H1 (cell line): ENCODE data around the gene FRMD3.
"Not testable (repeated sequence)": the region's sequence is repeated elsewhere in the genome, so short reads cannot be mapped to it uniquely, and the experiment has no call there.

ENCODE experiments used
- CTCF ChIP-seq, 3 experiments: IDR thresholded peaks; 1 replicate in 2 of 3; 2 replicates in 1 of 3; pipeline versions ENCODE4 v1.5.1 to v1.6.1; 2011; ENCODE audit warnings: low read length in 3 of 3, mild to moderate bottlenecking in 3 of 3, inconsistent platforms in 2 of 3, low read depth in 1 of 3, moderate library complexity in 1 of 3; ENCODE audit not compliant: insufficient read depth in 1 of 3; ENCODE audit errors: control extremely low read depth in 1 of 3
- EZH2 ChIP-seq: fragments of 200-600 bp; sonication (generic); IDR thresholded peaks from 2 replicates; pipeline ENCODE4 v1.7.1; 2012; ENCODE audit warnings: low read depth, mild to moderate bottlenecking, moderate library complexity, low read length, inconsistent platforms; ENCODE audit not compliant: severe bottlenecking
- MAFK ChIP-seq: IDR thresholded peaks from 2 replicates; pipeline ENCODE4 v1.6.1; 2012; ENCODE audit warnings: low read depth, mild to moderate bottlenecking, improper control_type of control experiment, low read length
- POLR2A ChIP-seq, 2 experiments: IDR thresholded peaks; 1 replicate in 1 of 2; 2 replicates in 1 of 2; pipeline ENCODE4 v1.6.1; 2011; ENCODE audit warnings: low read depth in 2 of 2, low read length in 2 of 2, mild to moderate bottlenecking in 2 of 2; ENCODE audit errors: control extremely low read depth in 1 of 2
- RAD21 ChIP-seq, 2 experiments: IDR thresholded peaks in 1 of 2; conservative IDR thresholded peaks in 1 of 2; 2 replicates each; pipeline ENCODE4 v1.6.1; 2011; ENCODE audit warnings: low read depth in 2 of 2, low read length in 2 of 2, improper control_type of control experiment in 1 of 2, inconsistent platforms in 1 of 2, mild to moderate bottlenecking in 1 of 2, moderate library complexity in 1 of 2
- SP1 ChIP-seq: IDR thresholded peaks from 2 replicates; pipeline ENCODE4 v1.6.1; 2011; ENCODE audit warnings: low read depth, low read length
- SP2 ChIP-seq: IDR thresholded peaks from 2 replicates; pipeline ENCODE4 v1.6.1; 2012; ENCODE audit warnings: mild to moderate bottlenecking, low read length, inconsistent platforms

- TF ChIP-seq CTCF (IDR thresholded peaks at IDR 0.05; ENCODE audit: control extremely low read depth in 1 of 3, insufficient read depth in 1 of 3, low read depth in 1 of 3, low read length in 3 of 3); SP1; RAD21 (IDR thresholded peaks at IDR 0.05 in 1 of 2, conservative IDR thresholded peaks at IDR 0.05 in 1 of 2; ENCODE audit: low read depth in 2 of 2, low read length in 2 of 2); MAFK; EZH2; SP2; POLR2A (IDR thresholded peaks at IDR 0.05; ENCODE audit: control extremely low read depth in 1 of 2, low read depth in 2 of 2, low read length in 2 of 2): not testable (repeated sequence)
Measured at GRCh38 chr9:83358493-83358892, 179.7 kb downstream of the FRMD3 start.
